Astrocyte of the spinal cord (primary cell): ENCODE results near the gene MTFR1L.

ENCODE experiments used
- DNase-seq: peaks from one replicate; pipeline ENCODE4 v3.0.0; 2011; ENCODE audit warnings: low read depth, low spot score
- H3K4me3 ChIP-seq: 2 replicates; pipeline ENCODE4 v1.5.1; 2011; ENCODE audit warnings: low read depth, mild to moderate bottlenecking, low read length, moderate library complexity
- CTCF ChIP-seq: IDR thresholded peaks from 2 replicates; pipeline ENCODE4 v1.5.1; 2012; ENCODE audit warnings: low read depth, mild to moderate bottlenecking, low read length, inconsistent platforms
- in situ Hi-C: cut with HindIII; loops from 2 replicates; pipeline ENCODE4 v1.10.0; 2017; ENCODE audit warnings: low sequenced_read_pairs

MTFR1L gene

GRCh38 chr1:25873120-25873519 lies 53.4 kb downstream of the MTFR1L start:
- H3K4me3 ChIP-seq = no peak overlapping the region
- in situ Hi-C loops = no loop called here
- DNase-seq = no peak
- TF ChIP-seq CTCF = no peak

DNA sequence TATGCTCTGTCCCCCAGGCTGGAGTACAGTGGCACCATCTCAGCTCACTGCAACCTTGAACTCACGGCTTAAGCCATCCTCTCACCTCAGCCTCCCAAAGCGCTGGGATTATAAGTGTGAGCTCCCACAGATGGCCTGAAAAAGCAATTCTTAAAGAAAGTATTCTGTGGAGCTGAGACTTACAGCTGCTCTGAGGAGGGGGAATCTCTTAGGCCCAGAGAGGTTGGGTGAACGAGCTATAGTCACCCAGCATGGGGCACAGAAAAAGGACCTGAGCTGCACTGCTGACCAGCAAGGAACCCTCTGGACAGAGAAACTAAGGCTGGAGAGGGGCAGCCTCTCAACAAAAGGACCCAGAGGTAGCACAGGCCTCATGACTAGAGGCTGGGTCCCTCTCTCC lies 54.5 kb downstream of the MTFR1L start:
- DNase-seq = no peak
- in situ Hi-C loops = no loop called here
- peak overlapping the region; percentile 60 for H3K4me3 ChIP-seq
- no peak for TF ChIP-seq CTCF

GRCh38 chr1:25874635-25875153 lies 54.9 kb downstream of the MTFR1L start:
- no peak for DNase-seq
- in situ Hi-C loops = no loop called here
- peak overlapping the region; percentile 60 for H3K4me3 ChIP-seq
- no peak for TF ChIP-seq CTCF

DNA sequence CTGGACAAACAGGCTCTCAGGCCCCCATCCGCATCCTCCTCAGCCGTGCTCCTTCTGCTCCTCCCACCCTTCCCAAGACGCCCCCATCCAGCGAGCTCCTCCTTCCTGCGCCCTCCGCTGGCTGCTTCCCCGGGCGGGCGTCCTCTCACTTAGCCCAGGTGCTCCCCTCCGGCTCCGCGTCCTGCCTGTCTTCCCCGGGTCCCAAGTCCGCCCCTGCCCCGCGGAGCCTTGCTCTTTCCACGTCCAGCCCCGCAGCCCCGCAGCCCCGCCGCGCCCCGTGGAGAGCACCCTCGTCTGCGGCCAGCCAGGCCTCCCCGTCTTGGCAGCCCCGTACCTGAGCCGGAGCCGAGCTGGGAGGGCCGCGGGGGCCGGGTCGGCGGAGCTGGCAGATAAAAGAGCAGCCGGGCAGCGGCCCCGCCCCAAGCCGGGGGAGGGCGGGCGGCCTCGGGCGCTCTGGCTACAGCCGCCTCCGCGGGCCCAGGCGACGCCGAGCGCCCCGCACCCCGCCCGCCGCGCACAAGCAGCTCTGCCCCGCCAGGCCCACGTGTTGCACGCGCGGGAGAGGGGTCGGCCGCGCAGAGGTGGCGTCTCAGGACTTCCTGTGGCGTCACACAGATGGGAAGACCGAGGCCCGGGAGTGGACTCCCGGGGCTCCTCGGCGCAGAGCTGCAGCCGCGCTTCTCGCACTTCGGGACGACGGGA lies 55.6 kb downstream of the MTFR1L start, which contains the start of gene PAQR7:
Gene PAQR7, minus strand, starts transcription at position 555 of the 702 bp plus-strand sequence. CDS start 11,869 bp downstream, outside the sequence.
- peak; percentile 75 for DNase-seq
- in situ Hi-C loops = no loop called here
- peak within 1 kb of the TSS; percentile 60 for H3K4me3 ChIP-seq
- TF ChIP-seq CTCF = peak; percentile 27

- no peak for DNase-seq
- TF ChIP-seq CTCF = no peak
- in situ Hi-C loops = no loop called here
- H3K4me3 ChIP-seq = peak overlapping the region; percentile 60
Observed at GRCh38 chr1:25875856-25876692, 56.3 kb downstream of the MTFR1L start.

- DNase-seq = no peak
- in situ Hi-C loops = no loop called here
- H3K4me3 ChIP-seq = no peak overlapping the region
- no peak for TF ChIP-seq CTCF
Observed at GRCh38 chr1:25876693-25877077, 56.9 kb downstream of the MTFR1L start.
